KBM-7 (cell line): ENCODE measurements around the gene LAMC2.
A peak's percentile ranks its signal among the peaks of the same experiment; 100 is the strongest.

Source experiments
- DNase-seq: peaks from one replicate; pipeline ENCODE4 v3.0.0-alpha.2; 2015
- in situ Hi-C: fragments of 300-500 bp; cut with MboI; formaldehyde crosslinking; loops from 2 replicates; pipeline ENCODE4 v1.14.3; 2020; ENCODE audit warnings: low sequenced_read_pairs, low pct_unique_long_range_greater_than_20kb, mixed read lengths

The LAMC2 gene

DNA sequence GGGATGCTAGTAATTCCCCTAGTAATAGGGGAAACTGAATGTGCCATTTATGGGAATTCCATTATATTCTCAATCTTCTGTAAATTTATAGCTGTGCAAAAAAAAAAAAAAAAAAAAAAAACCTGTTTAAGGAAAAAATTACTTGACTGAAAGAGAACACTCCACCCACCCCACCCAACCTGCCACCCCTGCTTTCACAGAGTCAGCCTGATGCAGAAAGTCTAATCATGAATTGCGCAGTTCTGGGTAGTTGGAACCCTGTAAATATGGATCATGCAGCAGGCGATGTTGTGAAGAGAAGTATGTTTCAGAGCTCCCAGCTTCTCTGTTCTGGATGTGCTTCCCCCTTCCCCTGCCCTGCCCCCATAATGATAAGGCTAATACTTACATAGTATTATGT, 19.6 kb upstream of the LAMC2 start:
- in situ Hi-C loops, result no loop called here
- no peak for DNase-seq

DNA sequence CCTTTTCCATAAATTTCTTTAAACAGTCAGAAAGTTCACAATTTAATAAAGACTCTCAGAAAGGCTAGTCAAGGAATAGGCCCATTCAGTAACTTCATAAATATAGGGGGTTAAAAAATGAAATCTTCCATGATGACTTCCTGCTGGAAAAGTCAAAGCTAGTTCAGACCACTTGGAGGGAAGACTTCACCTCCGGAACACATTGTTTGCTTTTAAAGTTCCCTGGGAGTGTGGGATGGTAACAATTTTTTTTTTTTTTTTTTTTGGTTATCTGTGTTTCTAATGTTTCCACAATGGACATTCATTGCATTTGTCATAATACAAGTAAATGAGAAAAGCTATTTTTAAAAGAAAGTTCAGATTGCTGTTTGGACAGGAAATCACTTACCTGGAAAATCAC, 18.4 kb upstream of the LAMC2 start:
- no peak for DNase-seq
- in situ Hi-C loops, result no loop called here

DNA sequence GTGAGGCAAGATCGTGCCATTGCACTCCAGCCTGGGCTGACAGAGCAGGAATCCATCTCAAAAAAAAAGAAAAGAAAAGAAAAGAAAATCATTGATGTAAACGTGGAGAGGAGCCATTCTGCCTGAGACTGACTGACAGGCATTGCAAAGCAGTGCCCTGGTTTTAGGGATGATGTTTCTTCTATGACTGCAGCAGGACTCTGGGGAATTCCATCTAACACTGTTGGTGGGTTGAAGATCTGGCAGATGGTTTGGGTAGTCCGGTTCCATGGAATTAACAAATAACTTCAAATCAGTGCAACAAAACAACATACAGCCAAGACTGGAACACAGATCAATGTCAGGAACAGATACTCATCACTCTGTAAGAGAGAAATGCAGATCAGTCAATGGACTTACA, 17.8 kb upstream of the LAMC2 start:
- in situ Hi-C loops, result no loop called here

DNA sequence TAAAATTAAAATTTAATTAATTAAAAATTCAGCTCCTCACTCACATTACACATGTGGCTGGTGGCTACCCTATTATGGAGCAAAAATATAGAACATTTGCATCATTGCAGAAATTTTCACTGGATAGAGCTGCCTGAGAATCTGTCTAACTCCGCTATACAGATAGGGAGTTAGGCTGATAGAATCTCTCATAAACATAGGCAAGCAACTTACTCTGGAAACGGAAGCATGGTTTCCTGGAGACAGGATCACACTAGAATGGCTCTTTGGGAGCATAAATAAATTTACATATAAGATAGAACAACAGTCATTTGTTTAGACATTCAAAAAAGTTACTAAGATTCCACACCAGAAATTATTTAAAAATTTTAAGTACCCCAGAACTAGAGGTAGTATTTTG, 12.2 kb upstream of the LAMC2 start:
- in situ Hi-C loops, result no loop called here

More for the DNA sequence above, 17.8 kb upstream of the LAMC2 start:
- DNase-seq, result no peak

DNA sequence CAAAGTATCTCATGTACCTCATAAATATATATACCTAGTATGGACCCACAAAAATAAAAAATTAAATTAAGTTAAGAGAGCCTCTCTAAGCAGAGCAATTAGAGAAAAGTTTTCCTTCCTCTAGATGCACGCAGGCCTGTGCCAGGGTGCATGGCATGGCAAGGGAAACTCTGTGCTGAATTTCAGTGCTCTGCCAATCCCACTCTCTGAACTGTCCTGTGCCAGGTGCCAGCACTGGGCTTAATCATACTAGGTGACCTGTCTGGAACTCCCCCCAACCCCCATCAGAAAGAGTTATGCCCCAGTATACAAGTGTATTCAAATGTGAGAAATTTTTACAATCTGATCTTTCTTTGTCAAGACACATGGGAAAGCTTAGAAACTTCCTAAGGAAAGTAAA, 10.4 kb upstream of the LAMC2 start:
- no peak for DNase-seq
- in situ Hi-C loops, result no loop called here

More for the DNA sequence above, 12.2 kb upstream of the LAMC2 start:
- no peak for DNase-seq

DNA sequence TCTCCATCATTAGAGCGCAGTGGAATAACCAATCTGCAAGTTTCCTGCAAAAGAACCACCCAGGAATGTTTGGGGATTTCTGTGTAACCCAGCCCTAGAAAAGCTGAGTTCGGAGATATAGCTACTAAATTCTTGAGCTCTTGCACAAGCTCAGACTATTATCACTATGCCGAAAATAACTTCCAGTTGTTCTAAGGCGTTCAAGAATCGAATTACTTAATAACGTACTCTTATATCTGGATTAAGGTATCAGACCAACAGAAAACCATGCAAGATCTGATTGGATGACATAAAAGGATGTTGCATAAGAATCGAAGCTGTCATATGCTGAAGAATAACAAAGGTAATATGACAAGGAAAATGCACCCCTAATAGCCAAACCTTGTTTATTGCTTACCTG, 7.5 kb upstream of the LAMC2 start:
- no peak for DNase-seq
- in situ Hi-C loops, result no loop called here

DNA sequence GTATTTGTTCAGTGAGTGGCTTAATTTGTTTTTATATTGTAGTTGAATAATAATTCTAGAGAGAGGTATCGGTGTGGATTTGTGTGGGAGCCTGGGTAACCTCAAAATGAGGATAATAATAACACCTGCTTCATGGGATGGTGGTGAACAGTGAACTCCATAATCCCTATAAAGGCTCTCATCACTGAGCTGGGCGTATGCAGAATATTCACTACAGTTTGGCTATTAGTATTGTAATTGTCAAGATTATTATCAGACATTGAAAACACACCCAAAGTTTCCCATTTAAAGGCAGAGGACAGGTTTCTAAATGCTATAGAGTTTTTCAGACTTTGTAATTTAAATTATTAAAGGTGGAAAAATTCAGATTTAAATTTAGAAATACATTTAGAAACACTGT, 7.0 kb upstream of the LAMC2 start:
- in situ Hi-C loops, result no loop called here
- no peak for DNase-seq

DNA sequence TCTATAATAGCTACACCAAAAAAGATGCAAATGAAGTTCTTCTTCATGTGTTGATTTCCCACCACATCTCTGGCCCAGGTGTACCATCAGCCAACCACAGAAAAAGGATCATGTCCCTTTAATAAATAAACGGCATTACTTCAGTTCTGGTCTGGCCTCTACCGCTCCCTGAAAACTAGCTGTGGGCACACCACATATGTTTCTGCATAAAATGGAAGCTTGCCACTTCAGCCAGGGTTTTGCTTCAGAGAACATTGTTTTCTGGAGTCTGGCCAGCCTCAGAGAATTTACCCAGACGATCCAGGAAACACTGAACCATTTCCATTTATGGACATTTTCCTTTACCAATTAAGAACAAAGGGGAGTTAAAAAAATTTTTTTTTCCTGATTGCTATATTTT, 5.8 kb upstream of the LAMC2 start:
- no peak for DNase-seq
- in situ Hi-C loops, result no loop called here

DNA sequence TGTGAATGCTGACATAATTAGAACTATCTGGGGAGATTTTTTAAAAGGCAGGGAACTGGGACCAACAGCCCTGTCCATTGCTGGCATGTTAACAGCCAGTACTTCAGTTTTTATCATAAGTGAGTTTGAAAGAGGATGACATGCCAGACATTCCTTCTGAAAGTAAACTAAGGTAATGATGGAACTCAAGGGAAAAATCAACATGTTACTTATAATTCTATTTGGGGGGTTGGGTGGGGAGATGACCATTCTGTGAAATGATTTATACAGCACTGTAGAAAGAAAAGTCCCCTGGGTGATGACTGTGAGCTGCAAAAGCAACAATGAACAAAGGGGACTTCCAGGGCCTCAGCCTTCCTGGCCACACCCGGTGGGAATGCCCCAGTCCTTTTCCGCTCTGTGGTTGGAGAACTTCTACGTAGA, 5.4 kb upstream of the LAMC2 start:
- in situ Hi-C loops, result no loop called here
- DNase-seq, result no peak

DNA sequence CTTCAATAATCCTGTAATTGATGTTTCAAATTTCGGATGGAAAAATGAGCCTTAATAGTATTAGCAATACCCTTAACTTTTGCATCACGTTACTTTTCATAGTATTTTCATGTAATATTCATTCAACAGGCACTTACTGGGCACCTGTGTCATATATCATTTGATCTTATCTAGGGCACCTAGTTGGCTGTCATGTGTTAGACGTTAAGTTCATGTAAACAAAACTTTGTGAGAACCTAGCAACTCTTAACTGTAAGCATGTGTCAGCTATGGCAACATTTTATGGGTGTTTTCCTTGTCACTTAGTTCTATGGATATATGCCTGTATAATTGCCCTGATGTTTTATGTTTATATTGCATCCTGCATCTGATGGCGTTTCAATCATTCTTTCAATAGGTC, 777 bp downstream of the LAMC2 start:
- no peak for DNase-seq
- in situ Hi-C loops, result no loop called here

DNA sequence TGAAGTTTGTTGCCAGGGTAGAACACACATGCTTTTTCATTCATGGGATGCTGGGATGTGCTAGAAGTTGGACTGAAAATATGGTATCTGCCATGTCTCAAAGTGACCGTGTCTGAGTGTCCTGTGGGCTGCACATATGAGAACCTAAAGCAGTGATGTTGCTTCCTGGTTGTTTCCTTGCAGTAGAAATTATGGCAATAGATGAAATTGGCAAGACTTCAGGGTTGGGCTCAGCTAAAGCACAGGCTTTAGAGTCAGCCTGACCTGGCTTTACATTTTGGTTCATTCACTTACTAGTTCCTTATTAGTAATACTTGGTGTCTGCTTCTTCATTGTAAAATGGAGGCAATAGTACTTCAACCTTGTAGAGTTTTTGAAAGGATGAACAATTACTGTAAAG, 2.2 kb downstream of the LAMC2 start:
- in situ Hi-C loops, result no loop called here
- DNase-seq, result no peak

DNA sequence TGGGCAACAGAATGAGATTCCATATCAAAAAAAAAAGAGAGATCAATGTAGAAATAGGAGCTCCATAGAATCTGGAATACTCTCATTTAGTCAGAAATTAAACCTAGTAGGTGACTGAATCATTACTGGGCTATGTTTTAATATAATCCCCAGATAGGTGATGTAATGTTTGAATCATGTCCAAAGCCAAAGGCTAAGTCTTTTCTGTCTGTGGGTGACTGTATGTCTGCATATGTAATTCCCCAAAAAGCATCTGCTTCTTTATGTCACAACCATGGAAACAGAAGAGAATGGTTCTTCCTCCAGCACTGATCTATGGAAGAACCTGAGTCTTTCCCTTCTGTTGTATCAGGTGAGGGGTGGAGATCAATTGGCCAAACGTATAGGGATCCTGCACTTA, 5.8 kb downstream of the LAMC2 start:
- in situ Hi-C loops, result no loop called here

DNA sequence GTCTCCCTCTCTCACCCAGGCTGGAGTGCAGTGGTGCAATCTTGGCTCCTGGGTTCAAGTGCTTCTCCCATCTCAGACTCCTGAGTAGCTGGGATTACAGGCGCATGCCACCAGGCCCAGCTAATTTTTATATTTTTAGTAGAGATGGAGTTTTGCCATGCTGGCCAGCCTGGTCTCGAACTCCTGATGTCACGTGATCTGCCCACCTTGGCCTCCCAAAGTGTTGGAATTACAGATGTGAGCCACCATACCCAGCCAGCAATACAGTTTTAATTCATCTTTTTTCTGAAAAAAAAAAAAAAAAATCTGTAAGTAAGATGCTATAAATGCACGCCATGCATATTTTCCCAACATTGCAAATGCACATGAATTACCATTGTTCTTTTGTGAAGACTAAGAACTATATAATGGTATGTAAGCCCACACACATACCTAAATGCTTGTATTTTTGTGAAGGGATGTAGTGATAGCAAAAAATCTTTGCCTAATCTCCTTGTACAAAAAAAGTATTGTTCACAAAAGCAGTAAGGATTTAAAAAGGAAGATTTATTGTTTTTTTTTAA, 8.0 kb downstream of the LAMC2 start:
- DNase-seq, result no peak
- in situ Hi-C loops, result no loop called here

More for the DNA sequence above, 5.8 kb downstream of the LAMC2 start:
- no peak for DNase-seq

DNA sequence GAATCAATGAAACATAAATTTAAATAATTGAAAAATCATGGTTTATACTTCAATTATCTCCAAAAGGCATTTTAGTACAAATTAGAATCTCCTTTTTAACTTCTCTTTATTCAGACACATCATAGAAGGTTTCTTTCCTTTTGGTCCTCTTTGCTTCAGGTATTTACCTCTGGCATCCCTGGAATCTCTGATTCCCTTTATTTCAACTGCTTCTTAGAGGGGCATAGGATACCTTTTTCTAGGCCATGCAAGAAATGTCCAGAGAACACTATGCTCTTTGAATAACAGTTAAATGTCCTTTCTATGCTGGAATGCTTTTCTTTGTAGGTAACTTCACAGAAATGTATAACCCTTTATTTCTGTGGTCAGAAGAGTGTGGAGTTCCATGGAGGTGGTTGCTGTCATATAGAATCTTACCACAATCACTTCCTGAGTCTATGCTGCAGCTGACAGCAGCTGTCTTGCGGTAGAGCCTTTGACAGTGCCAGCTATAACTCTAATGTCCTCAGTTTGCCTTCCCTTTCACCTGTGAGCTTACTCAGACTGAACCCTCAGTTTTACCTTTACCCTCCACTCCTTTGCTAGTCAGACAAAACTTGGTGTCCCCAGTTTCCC, 8.6 kb downstream of the LAMC2 start:
- in situ Hi-C loops, result no loop called here
- peak; percentile 32 for DNase-seq

DNA sequence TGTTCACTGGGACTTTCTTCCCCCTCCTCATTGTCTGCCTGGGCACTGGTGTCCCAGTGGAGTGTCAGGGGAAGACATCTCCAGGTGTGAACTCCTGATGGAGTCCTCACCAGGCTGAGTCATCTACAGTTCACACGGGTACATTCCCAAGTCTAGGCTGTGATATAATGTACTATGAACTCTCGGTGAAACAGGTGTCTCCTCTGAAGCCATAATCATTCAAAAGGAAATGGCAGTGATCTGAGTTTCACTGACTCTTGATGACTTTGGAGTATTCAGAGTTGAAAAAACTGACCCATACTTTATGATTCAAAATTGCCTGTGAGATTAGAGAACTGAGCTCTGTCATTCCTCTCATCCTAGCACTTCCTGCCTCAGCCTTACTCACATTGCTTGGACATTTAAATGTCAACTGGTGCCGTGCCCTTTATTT, 9.1 kb downstream of the LAMC2 start:
- DNase-seq, result no peak
- in situ Hi-C loops, result no loop called here

DNA sequence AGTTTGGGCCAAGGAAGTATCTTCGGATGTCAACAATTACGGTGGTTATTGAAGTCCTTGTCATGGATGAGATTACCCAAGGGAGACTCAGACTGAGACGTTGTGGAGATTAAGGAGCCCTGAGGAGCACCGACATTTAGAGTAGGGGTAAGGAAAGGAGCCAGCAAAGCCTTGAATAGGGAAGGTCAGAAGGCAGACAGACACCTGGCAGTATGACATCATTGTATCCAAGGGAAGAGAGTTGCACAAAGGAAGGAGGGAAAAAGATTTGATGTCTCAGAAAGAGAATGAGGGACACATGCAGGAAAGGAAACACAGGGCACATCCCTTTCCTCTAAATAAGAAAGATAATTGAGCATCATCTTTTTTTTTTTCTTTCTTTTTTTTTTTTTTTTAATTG, 11.7 kb downstream of the LAMC2 start:
- no peak for DNase-seq
- in situ Hi-C loops, result no loop called here

DNA sequence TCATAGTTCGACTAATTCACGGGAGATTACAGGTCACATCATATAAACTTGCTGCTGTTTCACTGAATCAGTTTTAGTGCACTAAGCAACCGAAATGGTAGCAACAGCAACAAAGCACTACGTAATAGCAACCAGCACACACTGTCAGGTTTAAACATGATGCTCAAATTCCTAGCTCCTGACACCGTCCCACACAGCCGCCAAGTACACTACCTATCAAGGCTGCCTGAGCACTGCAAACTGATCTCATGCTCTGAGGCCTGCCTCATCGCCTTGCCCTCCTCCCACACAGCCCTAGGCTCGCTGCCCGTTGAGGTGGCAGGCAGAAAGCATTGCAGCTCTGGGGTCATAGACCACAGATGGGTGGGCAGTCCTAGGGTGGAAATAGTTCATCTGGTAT, 12.4 kb downstream of the LAMC2 start:
- in situ Hi-C loops, result no loop called here
- no peak for DNase-seq

DNA sequence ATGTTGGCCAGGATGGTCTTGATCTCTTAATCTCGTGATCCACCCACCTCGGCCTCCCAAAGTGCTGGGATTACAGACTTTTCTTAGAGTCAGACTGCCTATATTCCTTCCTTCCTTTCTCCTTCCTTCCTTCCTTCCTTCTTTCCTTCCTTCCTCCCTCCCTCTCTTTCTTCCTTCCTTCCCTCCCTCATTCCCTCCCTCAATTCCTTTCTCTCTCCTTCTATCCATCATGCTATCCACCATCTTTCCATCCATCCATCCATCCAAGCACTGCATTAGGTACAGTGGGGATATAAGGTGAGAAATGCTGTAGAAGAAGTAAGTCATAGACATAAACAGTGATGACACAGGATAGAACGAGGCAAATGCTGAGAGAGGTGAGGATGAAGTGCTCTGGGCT, 13.2 kb downstream of the LAMC2 start:
- DNase-seq, result no peak
- in situ Hi-C loops, result no loop called here

DNA sequence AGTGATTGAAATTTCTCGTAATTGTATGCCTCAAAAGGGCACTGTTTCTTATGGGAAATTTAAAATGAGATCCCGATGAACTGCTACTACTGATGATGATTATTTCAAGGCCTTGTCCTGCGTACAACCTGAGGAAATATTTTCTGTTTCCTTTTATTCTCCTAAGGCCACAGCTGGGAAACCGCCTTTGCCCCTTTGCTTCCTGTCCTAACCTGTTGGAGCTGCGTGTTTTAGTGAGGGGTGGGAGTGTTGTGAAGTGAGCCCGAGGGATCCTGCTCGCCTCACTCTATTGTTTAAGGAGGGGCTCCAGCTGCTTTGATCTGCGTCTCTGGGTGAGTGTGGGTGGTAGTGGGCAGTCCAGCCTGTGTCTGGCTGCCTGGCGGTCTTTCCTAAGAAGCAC, 14.4 kb downstream of the LAMC2 start:
- no peak for DNase-seq
- in situ Hi-C loops, result no loop called here

DNA sequence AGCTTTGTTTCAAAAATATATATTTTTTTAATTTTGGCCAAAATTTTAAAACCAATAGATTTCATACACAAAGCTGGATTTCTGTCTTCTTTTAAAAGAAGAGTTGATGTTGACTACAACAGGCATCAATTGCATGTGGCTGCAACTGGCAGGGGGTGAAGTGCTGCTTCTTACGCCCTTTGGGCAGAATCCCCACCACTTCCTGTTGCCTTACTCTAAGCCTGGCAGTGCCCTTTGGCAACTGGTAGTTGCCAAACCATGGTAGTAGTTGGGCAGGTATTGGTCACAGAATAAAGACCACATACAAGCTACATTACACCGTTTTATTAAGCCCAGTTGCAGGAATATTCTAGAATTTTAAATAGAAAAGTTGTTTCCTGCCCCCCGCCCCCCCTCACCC, 17.0 kb downstream of the LAMC2 start:
- no peak for DNase-seq
- in situ Hi-C loops, result no loop called here

DNA sequence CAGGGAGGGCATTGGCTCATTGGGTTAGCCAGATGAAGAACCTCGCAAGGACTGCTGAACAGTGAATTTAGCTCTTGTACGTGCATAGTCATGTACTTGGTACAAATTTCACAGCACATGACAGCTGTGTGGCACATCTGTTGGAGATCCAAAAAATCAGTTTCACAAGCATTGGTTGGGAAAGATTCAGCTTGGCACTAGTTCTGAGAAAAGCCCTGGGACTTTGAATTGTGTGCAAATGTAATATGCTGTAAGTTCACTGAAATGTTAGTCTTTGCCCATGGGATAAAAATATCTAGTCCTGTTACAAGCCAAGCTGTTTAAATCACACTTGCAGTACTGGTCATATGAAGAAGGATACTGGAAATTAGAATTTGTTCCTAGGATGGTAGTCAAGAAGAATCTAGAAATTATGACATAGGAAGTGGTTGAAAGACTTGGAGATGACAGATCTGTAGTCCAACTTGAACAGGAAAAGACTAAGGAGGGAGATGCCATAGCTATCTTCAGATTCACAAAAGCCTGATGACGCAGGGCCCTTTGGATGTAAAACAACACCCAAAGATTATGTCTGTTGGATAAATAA, 19.2 kb downstream of the LAMC2 start:
- no peak for DNase-seq
- in situ Hi-C loops, result no loop called here
